Activated T-cell treated with anti-CD3 and anti-CD28 coated beads, Interleukin-2, amount 50 U/mL, for 72 hours (primary cell): ENCODE results near the gene AKT3. TPM values are rescaled to one million over a fixed set of nuclear protein-coding genes. Genes with fewer than 3 reads are reported as not detected.

Experiments used
- ATAC-seq, 2 donors: fragments of 150-1000 bp; cut with Tn5 transposase; replicated peaks in 1 of 2; 2 replicates each; pipeline ENCODE4 v1.10.0; 2021; ENCODE audit warnings: moderate library complexity in 2 of 2, mild to moderate bottlenecking in 1 of 2
- DNase-seq, 2 donors: peaks; one replicate each; pipeline ENCODE4 v3.0.0; 2021 to 2022; ENCODE audit warnings: mixed read lengths in 1 of 2
- H3K27ac Mint-ChIP-seq: one replicate; pipeline ENCODE4 v1.8.0; 2022; ENCODE audit warnings: mild to moderate bottlenecking, moderate library complexity, mixed read lengths
- H3K27me3 Mint-ChIP-seq: one replicate; pipeline ENCODE4 v1.8.0; 2022; ENCODE audit warnings: low read depth, mixed read lengths
- H3K36me3 Mint-ChIP-seq, 2 donors: one replicate each; pipeline ENCODE4 v1.8.0; 2022; ENCODE audit warnings: mixed read lengths in 2 of 2, mild to moderate bottlenecking in 1 of 2; ENCODE audit not compliant: insufficient read depth in 2 of 2
- H3K4me1 Mint-ChIP-seq: one replicate; pipeline ENCODE4 v1.8.0; 2022; ENCODE audit warnings: low read depth, mixed read lengths
- H3K4me3 Mint-ChIP-seq, 2 donors: one replicate each; pipeline ENCODE4 v1.8.0; 2022; ENCODE audit warnings: mild to moderate bottlenecking in 2 of 2, mixed read lengths in 2 of 2, moderate library complexity in 2 of 2
- H3K9me3 Mint-ChIP-seq, 2 donors: one replicate each; pipeline ENCODE4 v1.8.0; 2022; ENCODE audit warnings: mixed read lengths in 2 of 2
- total RNA-seq, 2 donors: library from RNA; stranded (reverse); gene quantifications; one replicate each; pipeline ENCODE4 v1.2.3, GENCODE V29; 2022

The AKT3 gene
- total RNA-seq, 2 donors from 2014 or later: 32.6 to 46.7 TPM

DNA sequence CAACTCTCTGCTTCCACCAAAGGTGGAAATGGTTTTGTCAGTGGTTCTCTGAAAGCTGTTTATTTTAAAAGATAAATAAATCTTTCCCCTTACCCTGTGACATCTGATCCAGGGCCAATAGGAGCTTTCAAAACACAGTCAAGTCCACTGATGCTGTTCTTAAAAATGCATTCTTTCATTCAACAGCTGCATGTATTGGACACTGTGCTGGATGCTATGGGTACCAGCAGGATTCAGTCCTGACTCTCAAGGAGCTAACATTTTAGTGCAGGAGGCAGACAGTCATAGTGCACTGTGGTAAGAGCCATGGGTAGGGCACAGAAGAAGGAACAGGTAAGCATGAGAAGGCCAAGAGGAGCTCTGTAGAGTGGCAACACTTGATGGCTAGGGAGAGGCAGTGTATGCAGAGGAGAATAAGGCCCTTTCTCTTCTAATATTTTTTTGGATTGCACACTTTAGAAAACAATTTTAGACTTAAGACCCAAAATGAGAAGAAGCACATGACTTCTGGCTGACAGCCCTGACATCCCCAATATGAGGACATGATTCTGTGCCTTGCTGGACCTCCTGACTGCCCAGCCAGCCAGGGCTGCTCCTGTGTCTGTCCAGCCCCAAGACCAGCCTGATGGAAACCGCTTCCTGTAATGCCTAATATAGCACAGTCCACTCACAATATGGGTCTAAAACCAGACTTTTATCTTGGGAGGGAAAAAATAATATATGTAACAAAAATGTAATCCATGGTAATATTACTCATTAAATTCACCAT lies 386.9 kb downstream of the AKT3 start:
- H3K9me3 Mint-ChIP-seq: no peaks in the 10 kb centered on the region
- no peak for ATAC-seq
- H3K4me3 Mint-ChIP-seq: no peak overlapping the region
- no peaks in the 10 kb centered on the region for H3K27me3 Mint-ChIP-seq
- DNase-seq: no peak
- no peak overlapping the region for H3K27ac Mint-ChIP-seq
- no peaks in the 10 kb centered on the region for H3K36me3 Mint-ChIP-seq
- no peaks in the 10 kb centered on the region for H3K4me1 Mint-ChIP-seq

DNA sequence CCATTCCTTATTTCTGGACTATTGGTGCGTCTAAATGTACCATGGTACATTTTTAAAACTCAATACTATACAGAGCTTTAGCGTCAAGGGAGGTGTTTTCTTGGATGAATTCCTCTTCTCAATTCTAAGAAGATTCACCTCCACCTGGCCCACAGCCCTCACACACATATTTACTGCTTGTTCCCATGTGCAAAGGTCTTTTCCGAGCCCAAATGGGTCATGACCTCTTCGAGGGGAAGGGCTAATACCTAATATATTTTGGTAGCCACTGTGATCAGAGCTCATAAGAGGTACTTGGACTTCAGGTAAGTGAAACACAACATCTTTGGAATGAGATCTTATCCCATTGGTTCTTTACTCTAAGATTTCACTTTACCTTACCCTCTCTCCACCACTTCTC lies 388.3 kb downstream of the AKT3 start:
- ATAC-seq (no peak), DNase-seq (no peak)
- Mint-ChIP-seq H3K36me3 (no peaks in the 10 kb centered on the region), H3K27me3 (no peaks in the 10 kb centered on the region), H3K4me1 (no peaks in the 10 kb centered on the region), H3K9me3 (no peaks in the 10 kb centered on the region), H3K4me3 (no peak overlapping the region), H3K27ac (no peak overlapping the region)

DNA sequence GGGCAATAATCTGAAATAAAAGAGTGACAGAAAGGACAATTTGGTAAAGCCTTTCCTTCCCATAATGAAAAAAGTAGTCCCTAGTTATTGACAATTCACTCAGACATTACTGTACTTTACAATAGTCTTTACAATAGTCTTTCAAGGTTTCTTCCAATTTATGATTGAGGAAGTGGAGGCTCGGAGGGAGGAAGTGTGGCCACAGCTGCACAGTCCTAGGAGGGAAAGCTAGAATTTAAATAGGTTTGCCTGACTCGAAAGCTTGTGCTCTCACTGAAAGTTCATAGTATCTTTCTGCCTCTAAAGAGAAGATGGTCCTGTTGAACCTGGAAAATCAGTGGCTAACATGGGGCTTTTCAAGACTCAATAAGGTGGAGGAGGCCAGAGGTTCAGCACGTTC lies 391.0 kb downstream of the AKT3 start:
- ATAC-seq (no peak), DNase-seq (no peak)
- Mint-ChIP-seq H3K4me1 (no peaks in the 10 kb centered on the region), H3K27ac (no peak overlapping the region), H3K36me3 (no peaks in the 10 kb centered on the region), H3K9me3 (no peaks in the 10 kb centered on the region), H3K27me3 (no peaks in the 10 kb centered on the region), H3K4me3 (no peak overlapping the region)

DNA sequence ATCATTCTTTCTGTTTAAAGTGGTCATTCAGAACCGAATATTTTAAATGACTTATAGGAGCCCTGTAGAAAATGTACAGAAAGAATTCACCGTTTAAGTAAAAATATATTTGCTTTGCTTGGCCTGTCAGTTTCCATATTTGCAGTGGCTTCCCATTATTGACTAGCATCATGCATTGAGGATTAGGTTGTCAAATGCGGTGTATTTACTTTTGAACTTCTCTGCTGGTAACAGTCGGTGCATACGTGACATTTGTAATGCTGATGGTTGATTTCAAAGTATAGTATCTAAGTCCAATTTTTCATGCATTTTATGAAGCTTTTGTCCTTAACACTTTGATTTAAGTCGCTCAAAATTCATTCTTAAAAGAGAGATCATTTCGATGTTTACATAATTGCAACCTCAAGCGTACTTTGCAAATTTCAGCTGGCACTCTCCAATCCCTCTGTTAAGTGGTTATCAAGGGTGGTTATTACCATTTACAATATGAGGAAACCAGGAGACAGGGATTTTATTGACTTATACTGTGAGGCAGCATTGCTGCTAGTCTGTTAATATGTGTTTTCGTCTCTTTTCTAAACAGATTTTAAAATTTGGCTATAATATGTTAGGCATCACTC lies 392.6 kb downstream of the AKT3 start:
- DNase-seq: no peak
- Mint-ChIP-seq H3K36me3 (no peaks in the 10 kb centered on the region), H3K27me3 (no peaks in the 10 kb centered on the region), H3K27ac (no peak overlapping the region), H3K9me3 (no peaks in the 10 kb centered on the region), H3K4me1 (no peaks in the 10 kb centered on the region), H3K4me3 (no peak overlapping the region)
- no peak for ATAC-seq

DNA sequence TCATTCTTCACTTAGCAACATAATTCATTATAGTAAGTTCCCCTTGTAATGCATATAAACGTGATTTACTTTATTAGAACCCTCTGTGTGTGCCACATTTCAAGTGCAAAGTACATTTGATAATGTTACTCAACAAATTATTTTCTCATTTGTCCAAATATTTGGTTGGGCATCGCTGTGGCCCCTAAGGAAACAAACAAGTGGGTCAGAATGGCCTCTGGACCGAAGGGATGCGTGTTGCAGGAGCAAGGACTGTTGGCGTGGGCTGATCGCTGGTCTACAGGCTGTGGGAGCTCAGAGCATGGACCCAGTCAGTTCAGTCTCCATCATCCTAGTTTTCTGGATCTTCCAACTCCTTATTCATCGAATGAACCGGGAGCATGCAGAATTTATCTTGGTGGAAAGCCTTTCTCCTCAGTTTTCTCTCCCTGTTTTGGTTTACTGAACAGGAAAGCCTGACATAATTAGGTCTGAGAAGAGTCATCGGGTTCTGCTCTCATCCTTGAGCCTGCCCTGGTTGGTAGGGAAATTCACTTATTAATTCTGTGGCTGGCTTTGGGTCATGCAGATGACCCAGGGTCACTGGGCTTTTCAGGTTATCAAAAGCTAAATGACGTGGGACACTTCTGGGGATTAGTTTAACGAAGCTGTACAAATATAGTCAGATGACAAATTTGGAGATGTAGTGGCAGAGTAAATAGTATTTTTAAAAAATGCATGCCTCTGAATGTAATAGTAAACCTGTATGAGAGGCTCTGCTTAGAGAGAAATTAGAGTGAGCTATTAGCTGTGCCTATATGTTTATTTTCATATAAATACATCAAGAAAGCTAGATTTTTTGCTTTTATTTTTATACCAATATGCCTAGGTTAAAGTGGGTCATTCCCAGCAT lies 394.0 kb downstream of the AKT3 start:
- Mint-ChIP-seq H3K36me3 (no peaks in the 10 kb centered on the region), H3K27me3 (no peaks in the 10 kb centered on the region), H3K9me3 (no peaks in the 10 kb centered on the region), H3K4me3 (no peak overlapping the region), H3K4me1 (no peaks in the 10 kb centered on the region), H3K27ac (no peak overlapping the region)
- DNase-seq (no peak), ATAC-seq (no peak)

DNA sequence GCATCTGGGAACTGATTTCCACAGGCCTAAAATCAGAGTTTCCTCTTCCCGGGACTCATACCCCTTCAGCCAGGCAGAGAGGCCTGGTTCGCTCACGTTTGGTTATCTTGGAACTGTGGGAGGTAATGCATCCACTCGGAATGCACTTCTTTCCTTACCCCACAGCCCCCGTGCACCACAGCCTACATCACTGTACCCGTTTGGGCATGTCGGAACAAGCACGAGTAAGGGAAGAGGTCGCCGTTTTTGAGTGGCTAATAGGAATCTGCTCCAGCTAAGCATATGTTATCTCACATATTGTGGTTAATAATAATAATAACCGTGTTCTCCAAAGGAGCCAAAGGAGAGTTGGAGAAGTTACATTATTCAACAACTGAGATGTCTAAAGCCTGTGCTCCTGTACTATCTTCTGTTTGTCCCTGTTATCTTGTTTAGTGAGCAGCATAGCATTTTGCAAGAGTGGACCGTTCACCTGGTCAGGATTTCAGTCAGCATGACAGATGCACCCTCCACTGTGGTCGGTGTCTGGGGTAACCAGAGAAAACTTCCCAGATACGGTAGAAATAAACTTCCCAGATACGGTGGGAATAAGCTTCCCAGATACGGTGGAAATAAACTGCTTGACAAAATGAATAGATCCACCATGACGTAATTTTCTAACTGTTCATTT lies 395.6 kb downstream of the AKT3 start:
- no peak for DNase-seq
- H3K36me3 Mint-ChIP-seq: peaks cover 0 to 2% of the 10 kb centered on the region in 2 donors
- H3K27me3 Mint-ChIP-seq: no peaks in the 10 kb centered on the region
- no peaks in the 10 kb centered on the region for H3K9me3 Mint-ChIP-seq
- H3K4me3 Mint-ChIP-seq: no peak overlapping the region
- ATAC-seq: no peak
- H3K4me1 Mint-ChIP-seq: no peaks in the 10 kb centered on the region
- no peak overlapping the region for H3K27ac Mint-ChIP-seq

DNA sequence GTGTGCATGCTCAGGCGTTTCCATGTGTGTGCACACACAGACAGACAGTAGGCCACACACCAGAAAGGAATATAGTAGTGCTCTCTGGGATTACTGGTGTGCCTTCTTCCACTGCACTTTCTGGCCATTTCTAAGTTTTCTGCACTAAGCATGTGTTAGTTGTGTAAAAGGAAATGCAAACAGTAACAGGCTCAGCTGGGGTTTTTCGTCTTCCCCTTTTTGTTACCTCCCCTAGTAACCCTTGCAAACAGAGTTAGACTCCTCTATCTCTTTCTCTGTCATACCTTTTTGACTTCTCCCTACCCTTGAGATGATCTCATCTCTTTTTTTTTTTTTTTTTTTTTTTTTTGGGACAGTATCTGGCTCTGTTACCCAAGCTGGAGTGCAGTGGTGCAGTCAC lies 398.0 kb downstream of the AKT3 start:
- DNase-seq (no peak), ATAC-seq (no peak)
- H3K36me3 Mint-ChIP-seq: peaks cover 0 to 4% of the 10 kb centered on the region in 2 donors
- no peak overlapping the region for H3K4me3 Mint-ChIP-seq
- no peaks in the 10 kb centered on the region for H3K4me1 Mint-ChIP-seq
- H3K9me3 Mint-ChIP-seq: no peaks in the 10 kb centered on the region
- no peaks in the 10 kb centered on the region for H3K27me3 Mint-ChIP-seq
- H3K27ac Mint-ChIP-seq: no peak overlapping the region

DNA sequence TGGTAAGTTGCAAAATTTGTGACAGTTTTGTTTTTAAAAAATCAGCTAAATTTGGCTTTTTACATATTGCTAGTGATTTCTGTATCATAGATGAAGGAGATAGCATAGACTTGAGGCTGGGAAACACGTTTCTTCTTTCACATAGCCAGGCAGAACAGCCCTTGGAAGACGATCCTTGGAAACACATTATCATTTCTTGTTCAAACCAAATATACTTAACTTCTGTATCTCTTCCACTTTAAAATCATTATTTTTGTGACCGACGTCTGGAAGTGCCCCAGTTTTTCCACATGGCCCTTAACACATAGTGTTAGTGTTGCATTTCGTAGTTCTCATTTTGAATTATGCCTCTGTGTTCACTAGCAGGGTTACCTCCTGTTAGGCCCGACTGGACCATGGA lies 400.7 kb downstream of the AKT3 start:
- peaks cover 0 to 4% of the 10 kb centered on the region in 2 donors for H3K36me3 Mint-ChIP-seq
- no peak for ATAC-seq
- no peaks in the 10 kb centered on the region for H3K27me3 Mint-ChIP-seq
- H3K27ac Mint-ChIP-seq: no peak overlapping the region
- DNase-seq: no peak
- no peak overlapping the region for H3K4me3 Mint-ChIP-seq
- H3K4me1 Mint-ChIP-seq: no peaks in the 10 kb centered on the region
- H3K9me3 Mint-ChIP-seq: no peaks in the 10 kb centered on the region

DNA sequence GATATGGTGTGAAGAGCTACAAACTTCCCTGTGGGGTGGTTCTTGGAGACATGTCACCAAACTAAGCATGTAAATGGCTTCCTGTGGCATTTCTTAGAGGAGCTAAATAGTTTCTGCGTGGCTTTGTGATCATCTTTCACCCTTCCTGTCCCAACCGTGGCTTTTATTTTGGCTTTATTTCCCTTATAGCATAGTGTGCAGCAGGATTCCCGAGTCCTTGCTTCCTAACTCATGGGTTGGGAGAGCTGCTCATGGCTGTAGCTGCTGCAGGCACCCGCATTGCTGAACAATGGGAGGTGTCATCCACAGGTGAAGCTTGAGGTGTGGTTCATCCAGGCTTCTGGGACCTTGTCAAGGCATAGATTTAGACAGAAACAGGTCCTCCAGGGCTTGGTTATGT lies 402.2 kb downstream of the AKT3 start:
- H3K27me3 Mint-ChIP-seq: no peaks in the 10 kb centered on the region
- DNase-seq (no peak), ATAC-seq (no peak)
- H3K4me1 Mint-ChIP-seq: no peaks in the 10 kb centered on the region
- no peak overlapping the region for H3K27ac Mint-ChIP-seq
- no peak overlapping the region for H3K4me3 Mint-ChIP-seq
- peaks cover 0 to 4% of the 10 kb centered on the region in 2 donors for H3K36me3 Mint-ChIP-seq
- H3K9me3 Mint-ChIP-seq: no peaks in the 10 kb centered on the region

DNA sequence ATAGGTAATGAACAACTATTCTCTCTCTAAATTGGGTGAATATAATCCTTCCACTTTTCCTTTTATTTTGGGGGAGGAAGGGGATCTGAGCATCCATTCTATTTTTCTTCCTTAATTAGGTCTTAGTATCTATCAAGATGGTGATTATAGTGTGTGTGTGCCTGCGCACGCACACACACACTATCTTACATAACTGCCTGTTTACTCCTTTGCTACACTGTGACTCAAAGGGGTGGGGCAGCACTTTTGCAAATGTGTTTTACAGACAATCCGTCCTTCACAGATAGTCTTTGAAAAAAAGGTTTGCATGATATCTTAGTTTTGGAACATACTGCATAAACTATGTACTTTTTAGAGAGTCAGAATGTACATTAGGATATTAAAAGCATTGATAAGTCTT lies 402.7 kb downstream of the AKT3 start:
- no peak for ATAC-seq
- no peak overlapping the region for H3K4me3 Mint-ChIP-seq
- H3K4me1 Mint-ChIP-seq: no peaks in the 10 kb centered on the region
- H3K9me3 Mint-ChIP-seq: no peaks in the 10 kb centered on the region
- DNase-seq: no peak
- H3K27me3 Mint-ChIP-seq: no peaks in the 10 kb centered on the region
- peaks cover 0 to 4% of the 10 kb centered on the region in 2 donors for H3K36me3 Mint-ChIP-seq
- H3K27ac Mint-ChIP-seq: no peak overlapping the region

DNA sequence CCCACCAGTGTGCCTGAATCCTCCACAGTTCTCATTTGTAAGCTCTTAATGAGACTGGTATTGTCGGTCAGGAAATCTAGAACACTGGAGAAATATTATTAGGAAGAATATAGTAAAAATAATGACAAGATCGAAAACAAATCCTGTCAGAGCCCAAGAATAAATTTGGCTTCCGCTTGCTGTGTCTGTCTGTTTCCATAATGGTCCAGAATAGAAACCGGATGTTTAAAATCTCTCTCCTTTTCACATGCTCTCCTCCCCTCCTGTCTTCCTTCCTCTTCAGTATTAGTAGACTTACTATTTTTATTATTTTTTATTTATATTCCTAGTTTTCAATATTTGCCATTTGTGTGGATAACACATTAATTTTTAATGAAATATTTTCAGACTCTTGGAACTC lies 406.5 kb downstream of the AKT3 start:
- Mint-ChIP-seq H3K9me3 (no peaks in the 10 kb centered on the region), H3K4me3 (no peak overlapping the region), H3K36me3 (no peaks in the 10 kb centered on the region), H3K4me1 (no peaks in the 10 kb centered on the region), H3K27me3 (no peaks in the 10 kb centered on the region), H3K27ac (no peak overlapping the region)
- no peak for ATAC-seq
- DNase-seq: no peak

DNA sequence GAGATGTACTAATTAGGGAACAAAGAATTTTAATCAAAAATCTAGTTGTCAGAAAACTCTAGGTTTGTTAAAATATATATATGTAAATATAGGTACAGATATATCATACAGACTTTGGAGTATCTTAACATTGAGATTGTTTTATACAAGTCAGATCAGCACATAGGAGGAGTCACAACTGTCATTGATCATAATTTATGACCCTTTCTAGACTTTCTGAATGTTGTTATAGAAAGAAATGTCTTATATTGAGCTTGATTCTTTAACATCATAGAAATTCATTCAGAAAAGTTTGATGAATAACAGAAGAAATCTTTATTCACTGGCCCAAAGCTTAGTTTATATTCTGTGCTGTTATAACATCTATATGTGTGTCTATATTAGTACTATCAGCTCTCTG lies 408.4 kb downstream of the AKT3 start:
- H3K9me3 Mint-ChIP-seq: no peaks in the 10 kb centered on the region
- H3K4me1 Mint-ChIP-seq: no peaks in the 10 kb centered on the region
- no peak for DNase-seq
- H3K36me3 Mint-ChIP-seq: no peaks in the 10 kb centered on the region
- no peak for ATAC-seq
- no peak overlapping the region for H3K4me3 Mint-ChIP-seq
- H3K27me3 Mint-ChIP-seq: no peaks in the 10 kb centered on the region
- no peak overlapping the region for H3K27ac Mint-ChIP-seq

DNA sequence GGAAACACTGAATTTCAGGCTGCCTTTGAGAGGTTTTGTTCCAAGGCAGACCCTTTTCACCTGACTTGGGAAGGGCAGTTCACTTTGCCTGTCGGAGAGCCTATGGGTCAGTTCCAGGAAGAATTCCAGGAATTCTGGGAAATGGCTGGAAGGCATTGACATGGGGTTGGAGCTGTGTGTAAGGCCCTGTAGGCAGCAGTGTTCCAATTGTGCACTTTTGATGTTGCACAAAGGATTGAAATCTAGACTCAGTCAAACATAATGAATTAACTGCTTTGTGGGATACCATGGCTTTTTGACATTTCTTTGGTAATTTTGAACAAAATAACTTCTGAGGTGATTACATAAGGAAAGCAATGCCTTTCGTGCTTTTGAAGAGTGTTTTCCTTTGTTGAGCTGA lies 409.6 kb downstream of the AKT3 start:
- H3K27me3 Mint-ChIP-seq: no peaks in the 10 kb centered on the region
- no peak for DNase-seq
- no peak overlapping the region for H3K27ac Mint-ChIP-seq
- ATAC-seq: no peak
- no peaks in the 10 kb centered on the region for H3K4me1 Mint-ChIP-seq
- no peaks in the 10 kb centered on the region for H3K36me3 Mint-ChIP-seq
- H3K4me3 Mint-ChIP-seq: no peak overlapping the region
- no peaks in the 10 kb centered on the region for H3K9me3 Mint-ChIP-seq
